ENCODE data around the gene KIT. TPM values are rescaled to one million over a fixed set of nuclear protein-coding genes. Genes with fewer than 3 reads are reported as not detected.

Gene KIT
- total RNA-seq, 1 donor from 2014 or later, result 8.1 TPM

- no peaks in the 10 kb centered on the region for H3K36me3 ChIP-seq (ENCODE audit: insufficient read depth, low read length)
- no peak overlapping the region for H3K27ac ChIP-seq (ENCODE audit: low read depth, low read length)
- no peaks in the 10 kb centered on the region for H3K27me3 ChIP-seq (ENCODE audit: insufficient read depth, low read length)
- FAIRE-seq, result no peak
- no peaks in the 10 kb centered on the region for H3K4me1 ChIP-seq (ENCODE audit: insufficient read depth, low read length)
- no peaks in the 10 kb centered on the region for H3K27me3 Mint-ChIP-seq (ENCODE audit: low read depth, unreplicated experiment)
- no peaks in the 10 kb centered on the region for H3K79me2 ChIP-seq (ENCODE audit: insufficient read depth, low read length)
- H4K20me1 ChIP-seq (ENCODE audit: insufficient read depth, low read length), result no peaks in the 10 kb centered on the region
- H3K9me3 Mint-ChIP-seq (ENCODE audit: unreplicated experiment), result no peaks in the 10 kb centered on the region
- no peak overlapping the region for H3K4me2 ChIP-seq (ENCODE audit: low read length)
- no peak overlapping the region for H3K27ac Mint-ChIP-seq (ENCODE audit: unreplicated experiment)
- no peak overlapping the region for H3K4me3 Mint-ChIP-seq (ENCODE audit: unreplicated experiment)
- no peak for DNase-seq (ENCODE audit: low read depth)
- H3K36me3 Mint-ChIP-seq (ENCODE audit: low read depth, unreplicated experiment), result no peaks in the 10 kb centered on the region
- H3K4me3 ChIP-seq (ENCODE audit: insufficient read depth, low read depth, low read length), result no peak overlapping the region
- no peak overlapping the region for H2AFZ ChIP-seq (ENCODE audit: low read depth, low read length)
- H3K9me3 ChIP-seq (ENCODE audit: insufficient read depth, low read depth, low read length), result no peaks in the 10 kb centered on the region
- no peaks in the 10 kb centered on the region for H3K4me1 Mint-ChIP-seq (ENCODE audit: low read depth, unreplicated experiment)
- TF ChIP-seq, protein P1, sequence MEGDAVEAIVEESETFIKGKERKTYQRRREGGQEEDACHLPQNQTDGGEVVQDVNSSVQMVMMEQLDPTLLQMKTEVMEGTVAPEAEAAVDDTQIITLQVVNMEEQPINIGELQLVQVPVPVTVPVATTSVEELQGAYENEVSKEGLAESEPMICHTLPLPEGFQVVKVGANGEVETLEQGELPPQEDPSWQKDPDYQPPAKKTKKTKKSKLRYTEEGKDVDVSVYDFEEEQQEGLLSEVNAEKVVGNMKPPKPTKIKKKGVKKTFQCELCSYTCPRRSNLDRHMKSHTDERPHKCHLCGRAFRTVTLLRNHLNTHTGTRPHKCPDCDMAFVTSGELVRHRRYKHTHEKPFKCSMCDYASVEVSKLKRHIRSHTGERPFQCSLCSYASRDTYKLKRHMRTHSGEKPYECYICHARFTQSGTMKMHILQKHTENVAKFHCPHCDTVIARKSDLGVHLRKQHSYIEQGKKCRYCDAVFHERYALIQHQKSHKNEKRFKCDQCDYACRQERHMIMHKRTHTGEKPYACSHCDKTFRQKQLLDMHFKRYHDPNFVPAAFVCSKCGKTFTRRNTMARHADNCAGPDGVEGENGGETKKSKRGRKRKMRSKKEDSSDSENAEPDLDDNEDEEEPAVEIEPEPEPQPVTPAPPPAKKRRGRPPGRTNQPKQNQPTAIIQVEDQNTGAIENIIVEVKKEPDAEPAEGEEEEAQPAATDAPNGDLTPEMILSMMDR (IDR thresholded peaks at IDR 0.05; ENCODE audit: insufficient read depth, low read depth, low read length), result no peak
- no peak for TF ChIP-seq EZH2 (IDR thresholded peaks at IDR 0.05; ENCODE audit: insufficient read depth, low read length)
- no peak overlapping the region for H3K9ac ChIP-seq (ENCODE audit: low read length)
These were observed 37.0 kb upstream of the KIT start for GRCh38 chr4:54620773-54621172.

GRCh38 chr4:54625391-54625790 is 32.4 kb upstream of the KIT start:
- H3K4me2 ChIP-seq (ENCODE audit: low read length), result no peak overlapping the region
- Mint-ChIP-seq H3K27me3 (ENCODE audit: low read depth, unreplicated experiment) (peaks cover 3% of the 10 kb centered on the region), H3K36me3 (ENCODE audit: low read depth, unreplicated experiment) (no peaks in the 10 kb centered on the region), H3K4me1 (ENCODE audit: low read depth, unreplicated experiment) (peaks cover 8% of the 10 kb centered on the region), H3K4me3 (ENCODE audit: unreplicated experiment) (no peak overlapping the region), H3K27ac (ENCODE audit: unreplicated experiment) (no peak overlapping the region), H3K9me3 (ENCODE audit: unreplicated experiment) (no peaks in the 10 kb centered on the region)
- H3K9ac ChIP-seq (ENCODE audit: low read length), result no peak overlapping the region
- H3K9me3 ChIP-seq (ENCODE audit: insufficient read depth, low read depth, low read length), result no peaks in the 10 kb centered on the region
- H3K36me3 ChIP-seq (ENCODE audit: insufficient read depth, low read length), result no peaks in the 10 kb centered on the region
- no peak for DNase-seq (ENCODE audit: low read depth)
- H3K4me3 ChIP-seq (ENCODE audit: insufficient read depth, low read depth, low read length), result no peak overlapping the region
- FAIRE-seq, result no peak
- no peak for TF ChIP-seq EZH2 (IDR thresholded peaks at IDR 0.05; ENCODE audit: insufficient read depth, low read length)
- TF ChIP-seq, protein P1 (IDR thresholded peaks at IDR 0.05; ENCODE audit: insufficient read depth, low read depth, low read length), result no peak
- H3K4me1 ChIP-seq (ENCODE audit: insufficient read depth, low read length), result no peaks in the 10 kb centered on the region
- no peaks in the 10 kb centered on the region for H3K79me2 ChIP-seq (ENCODE audit: insufficient read depth, low read length)
- H2AFZ ChIP-seq (ENCODE audit: low read depth, low read length), result no peak overlapping the region
- H4K20me1 ChIP-seq (ENCODE audit: insufficient read depth, low read length), result no peaks in the 10 kb centered on the region
- H3K27me3 ChIP-seq (ENCODE audit: insufficient read depth, low read length), result no peaks in the 10 kb centered on the region
- no peak overlapping the region for H3K27ac ChIP-seq (ENCODE audit: low read depth, low read length)

GRCh38 chr4:54626113-54626512 is 31.6 kb upstream of the KIT start:
- peaks cover 3% of the 10 kb centered on the region for H3K27me3 Mint-ChIP-seq (ENCODE audit: low read depth, unreplicated experiment)

More at GRCh38 chr4:54626113-54626512, 31.6 kb upstream of the KIT start:
- H2AFZ ChIP-seq (ENCODE audit: low read depth, low read length), result no peak overlapping the region
- H3K9ac ChIP-seq (ENCODE audit: low read length), result no peak overlapping the region
- no peak for FAIRE-seq
- Mint-ChIP-seq H3K4me1 (ENCODE audit: low read depth, unreplicated experiment) (peaks cover 8% of the 10 kb centered on the region), H3K4me3 (ENCODE audit: unreplicated experiment) (no peak overlapping the region), H3K9me3 (ENCODE audit: unreplicated experiment) (no peaks in the 10 kb centered on the region), H3K36me3 (ENCODE audit: low read depth, unreplicated experiment) (no peaks in the 10 kb centered on the region), H3K27ac (ENCODE audit: unreplicated experiment) (no peak overlapping the region)
- H3K4me1 ChIP-seq (ENCODE audit: insufficient read depth, low read length), result no peaks in the 10 kb centered on the region
- H3K27me3 ChIP-seq (ENCODE audit: insufficient read depth, low read length), result no peaks in the 10 kb centered on the region
- no peaks in the 10 kb centered on the region for H4K20me1 ChIP-seq (ENCODE audit: insufficient read depth, low read length)
- H3K79me2 ChIP-seq (ENCODE audit: insufficient read depth, low read length), result no peaks in the 10 kb centered on the region
- no peak overlapping the region for H3K4me2 ChIP-seq (ENCODE audit: low read length)
- DNase-seq (ENCODE audit: low read depth), result no peak
- H3K27ac ChIP-seq (ENCODE audit: low read depth, low read length), result no peak overlapping the region
- TF ChIP-seq, protein P1 (IDR thresholded peaks at IDR 0.05; ENCODE audit: insufficient read depth, low read depth, low read length), result no peak
- no peak for TF ChIP-seq EZH2 (IDR thresholded peaks at IDR 0.05; ENCODE audit: insufficient read depth, low read length)
- no peak overlapping the region for H3K4me3 ChIP-seq (ENCODE audit: insufficient read depth, low read depth, low read length)
- no peaks in the 10 kb centered on the region for H3K9me3 ChIP-seq (ENCODE audit: insufficient read depth, low read depth, low read length)
- no peaks in the 10 kb centered on the region for H3K36me3 ChIP-seq (ENCODE audit: insufficient read depth, low read length)

Measured in astrocyte (in vitro differentiated cells and primary cell).